Measurements from ENCODE around the gene SULT1A2. TPM values are rescaled to one million over a fixed set of nuclear protein-coding genes. Genes with fewer than 3 reads are reported as not detected.

Gene SULT1A2
- total and polyA plus RNA-seq, 2 of the 13 experiments (the other 11 are each of a cell fraction or from before 2014, with no cell fraction given), result 33.0 to 34.2 TPM

DNA sequence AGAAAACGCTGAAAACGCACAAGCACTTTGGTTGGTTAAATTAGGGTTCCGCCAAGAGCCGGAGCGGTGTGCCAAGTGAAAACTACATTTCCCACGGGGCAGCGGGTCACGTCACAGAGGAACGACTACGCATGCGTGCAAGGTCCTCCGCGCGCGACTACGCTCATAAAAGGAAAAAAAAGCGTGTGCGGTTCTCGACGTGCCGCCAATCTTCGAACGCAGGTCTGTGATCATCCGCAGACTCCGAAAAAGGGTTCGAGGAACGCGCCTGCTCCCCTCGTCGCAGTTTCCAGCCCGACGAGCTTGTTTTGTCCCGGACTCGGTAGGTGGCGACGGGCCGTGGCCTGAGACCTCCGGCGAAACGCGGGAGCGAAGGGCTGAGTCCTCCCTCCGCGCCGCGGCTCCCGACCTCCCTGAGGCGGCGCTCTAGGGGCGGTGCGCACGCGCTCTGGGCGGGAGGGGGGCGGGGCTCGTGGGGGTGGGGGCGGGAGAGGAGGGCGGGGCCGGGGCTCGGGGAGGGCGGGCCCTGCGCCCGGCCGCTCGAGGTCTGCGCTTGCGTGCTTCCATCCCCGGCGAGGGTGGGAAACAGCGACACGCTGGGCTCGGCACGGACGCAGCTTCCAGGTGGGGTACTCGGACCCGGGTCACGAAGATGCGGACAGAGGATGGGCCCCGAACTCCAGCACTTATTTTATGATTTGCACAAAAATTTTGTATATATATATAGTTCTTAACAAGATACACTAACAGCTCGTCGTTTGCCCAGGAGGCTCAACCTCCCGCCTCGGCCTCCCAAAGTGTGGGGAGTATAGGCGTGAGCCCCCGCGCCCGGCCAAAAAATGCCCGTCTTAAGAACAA lies 42.8 kb downstream of the SULT1A2 start, which contains the start of gene SGF29 (continued):
- 0 out of 2 replicates have a peak, but pooled peaks have one; percentile 81 for TF ChIP-seq ZNF550 (CRISPR knock-in tag; IDR thresholded peaks at IDR 0.05; ENCODE audit: borderline replicate concordance)
- no peak for TF ChIP-seq POLR2AphosphoS2 (IDR thresholded peaks at IDR 0.05; ENCODE audit: low read depth, low read length)
- peak; percentile 86 to 97; a peak in 3 of 4 replicates for TF ChIP-seq KLF16 (CRISPR knock-in tag; IDR thresholded peaks at IDR 0.05)
- TF ChIP-seq HNRNPK (IDR thresholded peaks at IDR 0.05; ENCODE audit: low read depth, low read length, poor library complexity, severe bottlenecking), result peak; percentile 69
- TF ChIP-seq ZFP41 (CRISPR knock-in tag; IDR thresholded peaks at IDR 0.05; ENCODE audit: borderline replicate concordance), result no peak
- no peak for TF ChIP-seq ZNF644 (CRISPR knock-in tag; IDR thresholded peaks at IDR 0.05; ENCODE audit: low read depth)
- no peak for TF ChIP-seq PCBP2 (optimal IDR thresholded peaks at IDR 0.05; ENCODE audit: low read depth, low read length, poor library complexity, severe bottlenecking)
- TF ChIP-seq, protein P1, sequence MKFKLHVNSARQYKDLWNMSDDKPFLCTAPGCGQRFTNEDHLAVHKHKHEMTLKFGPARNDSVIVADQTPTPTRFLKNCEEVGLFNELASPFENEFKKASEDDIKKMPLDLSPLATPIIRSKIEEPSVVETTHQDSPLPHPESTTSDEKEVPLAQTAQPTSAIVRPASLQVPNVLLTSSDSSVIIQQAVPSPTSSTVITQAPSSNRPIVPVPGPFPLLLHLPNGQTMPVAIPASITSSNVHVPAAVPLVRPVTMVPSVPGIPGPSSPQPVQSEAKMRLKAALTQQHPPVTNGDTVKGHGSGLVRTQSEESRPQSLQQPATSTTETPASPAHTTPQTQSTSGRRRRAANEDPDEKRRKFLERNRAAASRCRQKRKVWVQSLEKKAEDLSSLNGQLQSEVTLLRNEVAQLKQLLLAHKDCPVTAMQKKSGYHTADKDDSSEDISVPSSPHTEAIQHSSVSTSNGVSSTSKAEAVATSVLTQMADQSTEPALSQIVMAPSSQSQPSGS (CRISPR knock-in tag; IDR thresholded peaks at IDR 0.05), result peak; percentile 87
- TF ChIP-seq, protein P2, sequence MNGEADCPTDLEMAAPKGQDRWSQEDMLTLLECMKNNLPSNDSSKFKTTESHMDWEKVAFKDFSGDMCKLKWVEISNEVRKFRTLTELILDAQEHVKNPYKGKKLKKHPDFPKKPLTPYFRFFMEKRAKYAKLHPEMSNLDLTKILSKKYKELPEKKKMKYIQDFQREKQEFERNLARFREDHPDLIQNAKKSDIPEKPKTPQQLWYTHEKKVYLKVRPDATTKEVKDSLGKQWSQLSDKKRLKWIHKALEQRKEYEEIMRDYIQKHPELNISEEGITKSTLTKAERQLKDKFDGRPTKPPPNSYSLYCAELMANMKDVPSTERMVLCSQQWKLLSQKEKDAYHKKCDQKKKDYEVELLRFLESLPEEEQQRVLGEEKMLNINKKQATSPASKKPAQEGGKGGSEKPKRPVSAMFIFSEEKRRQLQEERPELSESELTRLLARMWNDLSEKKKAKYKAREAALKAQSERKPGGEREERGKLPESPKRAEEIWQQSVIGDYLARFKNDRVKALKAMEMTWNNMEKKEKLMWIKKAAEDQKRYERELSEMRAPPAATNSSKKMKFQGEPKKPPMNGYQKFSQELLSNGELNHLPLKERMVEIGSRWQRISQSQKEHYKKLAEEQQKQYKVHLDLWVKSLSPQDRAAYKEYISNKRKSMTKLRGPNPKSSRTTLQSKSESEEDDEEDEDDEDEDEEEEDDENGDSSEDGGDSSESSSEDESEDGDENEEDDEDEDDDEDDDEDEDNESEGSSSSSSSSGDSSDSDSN (CRISPR knock-in tag; IDR thresholded peaks at IDR 0.05), result peak; percentile 84
- peak; percentile 93; the same call in 1 of the 2 replicates for TF ChIP-seq SRY (CRISPR knock-in tag; IDR thresholded peaks at IDR 0.05)
- TF ChIP-seq KLF12 (CRISPR knock-in tag; IDR thresholded peaks at IDR 0.05; ENCODE audit: borderline replicate concordance), result no peak
- no peak for TF ChIP-seq FOXK2 (IDR thresholded peaks at IDR 0.05)
- TF ChIP-seq, protein P3, sequence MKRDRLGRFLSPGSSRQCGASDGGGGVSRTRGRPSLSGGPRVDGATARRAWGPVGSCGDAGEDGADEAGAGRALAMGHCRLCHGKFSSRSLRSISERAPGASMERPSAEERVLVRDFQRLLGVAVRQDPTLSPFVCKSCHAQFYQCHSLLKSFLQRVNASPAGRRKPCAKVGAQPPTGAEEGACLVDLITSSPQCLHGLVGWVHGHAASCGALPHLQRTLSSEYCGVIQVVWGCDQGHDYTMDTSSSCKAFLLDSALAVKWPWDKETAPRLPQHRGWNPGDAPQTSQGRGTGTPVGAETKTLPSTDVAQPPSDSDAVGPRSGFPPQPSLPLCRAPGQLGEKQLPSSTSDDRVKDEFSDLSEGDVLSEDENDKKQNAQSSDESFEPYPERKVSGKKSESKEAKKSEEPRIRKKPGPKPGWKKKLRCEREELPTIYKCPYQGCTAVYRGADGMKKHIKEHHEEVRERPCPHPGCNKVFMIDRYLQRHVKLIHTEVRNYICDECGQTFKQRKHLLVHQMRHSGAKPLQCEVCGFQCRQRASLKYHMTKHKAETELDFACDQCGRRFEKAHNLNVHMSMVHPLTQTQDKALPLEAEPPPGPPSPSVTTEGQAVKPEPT (CRISPR knock-in tag; IDR thresholded peaks at IDR 0.05; ENCODE audit: low read depth), result peak; percentile 97
- TF ChIP-seq, protein P4, sequence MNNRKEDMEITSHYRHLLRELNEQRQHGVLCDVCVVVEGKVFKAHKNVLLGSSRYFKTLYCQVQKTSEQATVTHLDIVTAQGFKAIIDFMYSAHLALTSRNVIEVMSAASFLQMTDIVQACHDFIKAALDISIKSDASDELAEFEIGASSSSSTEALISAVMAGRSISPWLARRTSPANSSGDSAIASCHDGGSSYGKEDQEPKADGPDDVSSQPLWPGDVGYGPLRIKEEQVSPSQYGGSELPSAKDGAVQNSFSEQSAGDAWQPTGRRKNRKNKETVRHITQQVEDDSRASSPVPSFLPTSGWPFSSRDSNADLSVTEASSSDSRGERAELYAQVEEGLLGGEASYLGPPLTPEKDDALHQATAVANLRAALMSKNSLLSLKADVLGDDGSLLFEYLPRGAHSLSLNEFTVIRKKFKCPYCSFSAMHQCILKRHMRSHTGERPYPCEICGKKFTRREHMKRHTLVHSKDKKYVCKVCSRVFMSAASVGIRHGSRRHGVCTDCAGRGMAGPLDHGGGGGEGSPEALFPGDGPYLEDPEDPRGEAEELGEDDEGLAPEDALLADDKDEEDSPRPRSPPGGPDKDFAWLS (CRISPR knock-in tag; IDR thresholded peaks at IDR 0.05; ENCODE audit: borderline replicate concordance), result 0 out of 2 replicates have a peak, but pooled peaks have one; percentile 83
- peak; percentile 64; the same call in 1 of the 2 replicates for TF ChIP-seq ZIK1 (CRISPR knock-in tag; IDR thresholded peaks at IDR 0.05; ENCODE audit: borderline replicate concordance, low read depth)
- peak; percentile 97 for TF ChIP-seq ZNF143 (CRISPR knock-in tag; IDR thresholded peaks at IDR 0.05)
- peak; percentile 97 for TF ChIP-seq CBX1 (IDR thresholded peaks at IDR 0.05; ENCODE audit: low read depth)
